Astrocyte of the spinal cord (primary cell): ENCODE results near the gene SENP2.
A peak's percentile ranks its signal among the peaks of the same experiment; 100 is the strongest.

ENCODE experiments used
- DNase-seq: peaks from one replicate; pipeline ENCODE4 v3.0.0; 2011; ENCODE audit warnings: low read depth, low spot score
- H3K4me3 ChIP-seq: 2 replicates; pipeline ENCODE4 v1.5.1; 2011; ENCODE audit warnings: low read depth, mild to moderate bottlenecking, low read length, moderate library complexity
- CTCF ChIP-seq: IDR thresholded peaks from 2 replicates; pipeline ENCODE4 v1.5.1; 2012; ENCODE audit warnings: low read depth, mild to moderate bottlenecking, low read length, inconsistent platforms
- in situ Hi-C: cut with HindIII; loops from 2 replicates; pipeline ENCODE4 v1.10.0; 2017; ENCODE audit warnings: low sequenced_read_pairs

The SENP2 gene

GRCh38 chr3:185649414-185649813 lies 63.3 kb downstream of the SENP2 start:
- in situ Hi-C loops = no loop called here

GRCh38 chr3:185651971-185652370 lies 65.9 kb downstream of the SENP2 start:
- in situ Hi-C loops = no loop called here
- DNase-seq = no peak
- H3K4me3 ChIP-seq = no peak overlapping the region
- TF ChIP-seq CTCF = no peak

More at GRCh38 chr3:185649414-185649813, 63.3 kb downstream of the SENP2 start:
- H3K4me3 ChIP-seq = no peak overlapping the region
- DNase-seq = peak; percentile 46
- peak; percentile 4 for TF ChIP-seq CTCF

GRCh38 chr3:185653949-185654757 lies 68.1 kb downstream of the SENP2 start:
- in situ Hi-C loops = no loop called here
- no peak for TF ChIP-seq CTCF
- no peak overlapping the region for H3K4me3 ChIP-seq
- DNase-seq = peak; percentile 27

- DNase-seq = no peak
- in situ Hi-C loops = no loop called here
- no peak for TF ChIP-seq CTCF
- H3K4me3 ChIP-seq = no peak overlapping the region
These were observed 68.7 kb downstream of the SENP2 start for GRCh38 chr3:185654758-185655145.

- DNase-seq = no peak
- H3K4me3 ChIP-seq = no peak overlapping the region
- TF ChIP-seq CTCF = no peak
- in situ Hi-C loops = no loop called here
These were observed 69.6 kb downstream of the SENP2 start for GRCh38 chr3:185655426-185656320.

GRCh38 chr3:185656321-185656840 lies 70.3 kb downstream of the SENP2 start:
- peak; percentile 98 for DNase-seq
- TF ChIP-seq CTCF = no peak
- H3K4me3 ChIP-seq = no peak overlapping the region
- in situ Hi-C loops = no loop called here
